Cerebellar cortex (tissue), 1 donor: Measurements from ENCODE around the gene SPRR2A.
"Not testable (repeated sequence)": the region's sequence is repeated elsewhere in the genome, so short reads cannot be mapped to it uniquely, and the experiment has no call there.

Experiments used
- DNase-seq: peaks from one replicate; pipeline ENCODE4 v3.0.0-alpha.2; 2015; ENCODE audit warnings: low spot score

SPRR2A gene

GRCh38 chr1:153057375-153057774 is at the start of gene SPRR2A:
SPRR2A (minus strand) TSS chr1:153057512; CDS start chr1:153056735, 777 bp downstream.
- no peak for DNase-seq

- no peak for DNase-seq
Measured at GRCh38 chr1:153100245-153100644, 42.9 kb upstream of the SPRR2A start.

GRCh38 chr1:153099461-153100045 is 42.2 kb upstream of the SPRR2A start:
- no peak for DNase-seq

GRCh38 chr1:153095764-153096163 is 38.5 kb upstream of the SPRR2A start:
- DNase-seq = no peak

GRCh38 chr1:153094426-153094825 is 37.1 kb upstream of the SPRR2A start, which contains the start of gene SPRR2E:
SPRR2E (minus strand) TSS chr1:153094526; CDS start chr1:153093751, 775 bp downstream.
- no peak for DNase-seq

- DNase-seq = no peak
Measured at GRCh38 chr1:153087652-153088051, 30.3 kb upstream of the SPRR2A start.

- DNase-seq = no peak
Measured at GRCh38 chr1:153081736-153082135, 24.4 kb upstream of the SPRR2A start.

GRCh38 chr1:153072806-153073726 is 15.8 kb upstream of the SPRR2A start:
- DNase-seq = no peak

- DNase-seq = no peak
Measured at GRCh38 chr1:153071511-153071910, 14.2 kb upstream of the SPRR2A start, which contains the start of gene SPRR2B. SPRR2B (minus strand) TSS chr1:153071611; CDS start chr1:153070839, 772 bp downstream.

GRCh38 chr1:153070243-153070642 is 12.9 kb upstream of the SPRR2A start:
- DNase-seq = no peak

GRCh38 chr1:153058826-153059784 is 1.8 kb upstream of the SPRR2A start:
- DNase-seq = no peak

GRCh38 chr1:153058154-153058553 is 842 bp upstream of the SPRR2A start:
- DNase-seq = no peak

GRCh38 chr1:153056111-153056510 is 1.2 kb downstream of the SPRR2A start:
- not testable (repeated sequence) for DNase-seq

- no peak for DNase-seq
Measured at GRCh38 chr1:153049211-153049610, 8.1 kb downstream of the SPRR2A start.

- DNase-seq = no peak
Measured at GRCh38 chr1:153040950-153041631, 16.2 kb downstream of the SPRR2A start, which contains the start of gene SPRR2D. SPRR2D (minus strand) TSS chr1:153041120; CDS start chr1:153040346, 774 bp downstream.

- no peak for DNase-seq
Measured at GRCh38 chr1:153035211-153035610, 22.1 kb downstream of the SPRR2A start.

- DNase-seq = no peak
Measured at GRCh38 chr1:153032677-153033308, 24.5 kb downstream of the SPRR2A start.

- DNase-seq = no peak
Measured at GRCh38 chr1:153032073-153032472, 25.2 kb downstream of the SPRR2A start.

GRCh38 chr1:153030895-153031294 is 26.4 kb downstream of the SPRR2A start, which contains the start of gene SPRR1B:
SPRR1B (plus strand) TSS chr1:153031203; CDS start chr1:153032346, 1,143 bp downstream.
- DNase-seq = no peak

- no peak for DNase-seq
Measured at GRCh38 chr1:153028766-153029165, 28.5 kb downstream of the SPRR2A start.

- no peak for DNase-seq
Measured at GRCh38 chr1:153025797-153026196, 31.5 kb downstream of the SPRR2A start.
